K562 (cell line): Measurements from ENCODE around the gene CD248. TPM values are rescaled to one million over a fixed set of nuclear protein-coding genes. Genes with fewer than 3 reads are reported as not detected.
A peak's percentile ranks its signal among the peaks of the same experiment; 100 is the strongest.

Experiments used
- DPF2 ChIP-seq: fragments of 450-650 bp; IDR thresholded peaks from 2 replicates; pipeline ENCODE4 v1.6.1; 2016
- HDAC1 ChIP-seq, 2 experiments: fragments of 450-650 bp; IDR thresholded peaks; 2 replicates each; pipeline ENCODE4 v1.6.1; 2016 to 2017; ENCODE audit warnings: inconsistent platforms in 1 of 2, mild to moderate bottlenecking in 1 of 2, moderate library complexity in 1 of 2
- KDM1A ChIP-seq, 2 experiments: fragments of 450-650 bp; IDR thresholded peaks; 2 replicates each; pipeline ENCODE4 v1.6.1; 2016; ENCODE audit warnings: mild to moderate bottlenecking in 2 of 2
- LEF1 ChIP-seq: fragments of 450-650 bp; IDR thresholded peaks from 2 replicates; pipeline ENCODE4 v1.6.1; 2016; ENCODE audit warnings: mild to moderate bottlenecking
- MCM7 ChIP-seq, 2 experiments: fragments of 450-650 bp; IDR thresholded peaks; 2 replicates each; pipeline ENCODE4 v1.6.1; 2016 to 2018
- NFYB ChIP-seq: IDR thresholded peaks from 2 replicates; pipeline ENCODE4 v1.6.1; 2011; ENCODE audit warnings: mild to moderate bottlenecking, moderate library complexity; ENCODE audit not compliant: insufficient read length; ENCODE audit errors: extremely low read depth
- NR2C1 ChIP-seq, 2 experiments: fragments of 450-650 bp; IDR thresholded peaks; 2 replicates each; pipeline ENCODE4 v1.6.1; 2017; ENCODE audit warnings: mild to moderate bottlenecking in 2 of 2, antibody characterized with exemption in 1 of 2, inconsistent platforms in 1 of 2, missing compliant biosample characterization in 1 of 2, missing genetic modification characterization in 1 of 2
- RCOR1 ChIP-seq, 2 experiments: IDR thresholded peaks; 2 replicates each; pipeline ENCODE4 v1.6.1; 2012; ENCODE audit warnings: low read depth in 2 of 2, low read length in 2 of 2, borderline replicate concordance in 1 of 2, improper control_type of control experiment in 1 of 2
- SIRT6 ChIP-seq: IDR thresholded peaks from one replicate; pipeline ENCODE4 v1.6.1; 2012; ENCODE audit warnings: low read depth, mild to moderate bottlenecking, control low read depth, inconsistent platforms, low read length, moderate library complexity
- THRA ChIP-seq: fragments of 450-650 bp; IDR thresholded peaks from 2 replicates; pipeline ENCODE4 v1.6.1; 2017; ENCODE audit warnings: mild to moderate bottlenecking, moderate library complexity
- YY1 ChIP-seq, 3 experiments: IDR thresholded peaks; 2 replicates each; pipeline ENCODE4 v1.6.1; 2011; ENCODE audit warnings: low read length in 2 of 3, mild to moderate bottlenecking in 2 of 3, moderate library complexity in 2 of 3, borderline replicate concordance in 1 of 3, control low read depth in 1 of 3, low read depth in 1 of 3; ENCODE audit not compliant: insufficient read depth in 3 of 3, insufficient replicate concordance in 2 of 3, control insufficient read depth in 1 of 3, insufficient read length in 1 of 3; ENCODE audit errors: extremely low read depth in 1 of 3
- ZBTB34 ChIP-seq: fragments of 250-450 bp; sonication (Bioruptor Pico); IDR thresholded peaks from 2 replicates; pipeline ENCODE4 v1.8.0; 2021; ENCODE audit warnings: mild to moderate bottlenecking, moderate library complexity
- ZNF197 ChIP-seq: fragments of 200-800 bp; sonication (Bioruptor generic); IDR thresholded peaks from 2 replicates; pipeline ENCODE4 v1.6.1; 2016; ENCODE audit warnings: low read depth, missing genetic modification characterization, missing compliant biosample characterization
- ZNF431 ChIP-seq: sonication (generic); formaldehyde crosslinking; IDR thresholded peaks from 2 replicates; pipeline ENCODE4 v1.8.0; 2022; ENCODE audit warnings: mild to moderate bottlenecking, missing genetic modification reagents
- polyA plus RNA-seq, 8 experiments: library from polyadenylated mRNA; depleted of rRNA in 4 of 8; stranded (reverse) in 5 of 8; unstranded in 3 of 8; fragments of >200 nt; fragmentation: Nextera tagmentation in 2 of 8; fragmentation: Illumina TruSeq in 1 of 8; extraction: Ambion mirVana in 2 of 8; extraction: Trizol in 1 of 8; gene quantifications; 2 replicates each; pipeline versions ENCODE4 v1.2.1 to v1.2.3, GENCODE V29; 2011 to 2014; ENCODE audit warnings: inconsistent platforms in 1 of 8, missing spikeins in 1 of 8
- total RNA-seq, 7 experiments: library from RNA; depleted of rRNA in 6 of 7; stranded (reverse); fragments of >200 nt in 6 of 7; fragmentation: Illumina TruSeq in 2 of 7; extraction: Trizol in 2 of 7; gene quantifications; 2 replicates each; pipeline versions ENCODE4 v1.2.1 to v1.2.3, GENCODE V29; 2011 to 2021; ENCODE audit warnings: low replicate concordance in 1 of 7
- TF ChIP-seq, protein P1 (sequence below): fragments of 450-650 bp; IDR thresholded peaks from 2 replicates; pipeline ENCODE4 v1.6.1; 2016; ENCODE audit warnings: low read depth
- TF ChIP-seq, protein P2 (sequence below): fragments of 450-650 bp; formaldehyde crosslinking; IDR thresholded peaks from 2 replicates; pipeline ENCODE4 v1.4.0; 2022; ENCODE audit warnings: missing genetic modification characterization

The CD248 gene
- total and polyA plus RNA-seq, 9 of the 15 experiments (the other 6 are each of a cell fraction or from before 2014, with no cell fraction given): 0.09 TPM; not detected in 8

DNA sequence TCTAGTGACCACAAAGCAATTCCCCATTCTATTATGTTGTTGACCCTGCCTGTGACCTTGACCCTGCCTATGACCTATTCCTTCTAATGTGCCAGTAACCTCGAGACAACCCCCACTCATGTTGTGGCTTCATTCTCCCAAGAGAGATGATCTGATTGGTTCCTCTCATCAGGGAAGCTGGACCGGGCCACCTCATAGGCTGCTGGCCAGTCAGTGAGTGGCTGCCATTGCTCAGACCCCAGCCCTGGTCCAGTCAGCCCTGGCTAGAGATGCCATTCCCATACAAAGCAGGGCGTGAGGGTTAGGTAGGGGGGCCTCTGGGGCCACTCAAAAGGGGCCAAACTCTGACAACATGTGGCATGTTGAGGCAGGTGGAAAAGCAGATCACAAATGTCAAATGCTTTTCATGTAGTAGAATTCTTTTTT is 42.8 kb upstream of the CD248 start (continued):
- TF ChIP-seq, protein P1, sequence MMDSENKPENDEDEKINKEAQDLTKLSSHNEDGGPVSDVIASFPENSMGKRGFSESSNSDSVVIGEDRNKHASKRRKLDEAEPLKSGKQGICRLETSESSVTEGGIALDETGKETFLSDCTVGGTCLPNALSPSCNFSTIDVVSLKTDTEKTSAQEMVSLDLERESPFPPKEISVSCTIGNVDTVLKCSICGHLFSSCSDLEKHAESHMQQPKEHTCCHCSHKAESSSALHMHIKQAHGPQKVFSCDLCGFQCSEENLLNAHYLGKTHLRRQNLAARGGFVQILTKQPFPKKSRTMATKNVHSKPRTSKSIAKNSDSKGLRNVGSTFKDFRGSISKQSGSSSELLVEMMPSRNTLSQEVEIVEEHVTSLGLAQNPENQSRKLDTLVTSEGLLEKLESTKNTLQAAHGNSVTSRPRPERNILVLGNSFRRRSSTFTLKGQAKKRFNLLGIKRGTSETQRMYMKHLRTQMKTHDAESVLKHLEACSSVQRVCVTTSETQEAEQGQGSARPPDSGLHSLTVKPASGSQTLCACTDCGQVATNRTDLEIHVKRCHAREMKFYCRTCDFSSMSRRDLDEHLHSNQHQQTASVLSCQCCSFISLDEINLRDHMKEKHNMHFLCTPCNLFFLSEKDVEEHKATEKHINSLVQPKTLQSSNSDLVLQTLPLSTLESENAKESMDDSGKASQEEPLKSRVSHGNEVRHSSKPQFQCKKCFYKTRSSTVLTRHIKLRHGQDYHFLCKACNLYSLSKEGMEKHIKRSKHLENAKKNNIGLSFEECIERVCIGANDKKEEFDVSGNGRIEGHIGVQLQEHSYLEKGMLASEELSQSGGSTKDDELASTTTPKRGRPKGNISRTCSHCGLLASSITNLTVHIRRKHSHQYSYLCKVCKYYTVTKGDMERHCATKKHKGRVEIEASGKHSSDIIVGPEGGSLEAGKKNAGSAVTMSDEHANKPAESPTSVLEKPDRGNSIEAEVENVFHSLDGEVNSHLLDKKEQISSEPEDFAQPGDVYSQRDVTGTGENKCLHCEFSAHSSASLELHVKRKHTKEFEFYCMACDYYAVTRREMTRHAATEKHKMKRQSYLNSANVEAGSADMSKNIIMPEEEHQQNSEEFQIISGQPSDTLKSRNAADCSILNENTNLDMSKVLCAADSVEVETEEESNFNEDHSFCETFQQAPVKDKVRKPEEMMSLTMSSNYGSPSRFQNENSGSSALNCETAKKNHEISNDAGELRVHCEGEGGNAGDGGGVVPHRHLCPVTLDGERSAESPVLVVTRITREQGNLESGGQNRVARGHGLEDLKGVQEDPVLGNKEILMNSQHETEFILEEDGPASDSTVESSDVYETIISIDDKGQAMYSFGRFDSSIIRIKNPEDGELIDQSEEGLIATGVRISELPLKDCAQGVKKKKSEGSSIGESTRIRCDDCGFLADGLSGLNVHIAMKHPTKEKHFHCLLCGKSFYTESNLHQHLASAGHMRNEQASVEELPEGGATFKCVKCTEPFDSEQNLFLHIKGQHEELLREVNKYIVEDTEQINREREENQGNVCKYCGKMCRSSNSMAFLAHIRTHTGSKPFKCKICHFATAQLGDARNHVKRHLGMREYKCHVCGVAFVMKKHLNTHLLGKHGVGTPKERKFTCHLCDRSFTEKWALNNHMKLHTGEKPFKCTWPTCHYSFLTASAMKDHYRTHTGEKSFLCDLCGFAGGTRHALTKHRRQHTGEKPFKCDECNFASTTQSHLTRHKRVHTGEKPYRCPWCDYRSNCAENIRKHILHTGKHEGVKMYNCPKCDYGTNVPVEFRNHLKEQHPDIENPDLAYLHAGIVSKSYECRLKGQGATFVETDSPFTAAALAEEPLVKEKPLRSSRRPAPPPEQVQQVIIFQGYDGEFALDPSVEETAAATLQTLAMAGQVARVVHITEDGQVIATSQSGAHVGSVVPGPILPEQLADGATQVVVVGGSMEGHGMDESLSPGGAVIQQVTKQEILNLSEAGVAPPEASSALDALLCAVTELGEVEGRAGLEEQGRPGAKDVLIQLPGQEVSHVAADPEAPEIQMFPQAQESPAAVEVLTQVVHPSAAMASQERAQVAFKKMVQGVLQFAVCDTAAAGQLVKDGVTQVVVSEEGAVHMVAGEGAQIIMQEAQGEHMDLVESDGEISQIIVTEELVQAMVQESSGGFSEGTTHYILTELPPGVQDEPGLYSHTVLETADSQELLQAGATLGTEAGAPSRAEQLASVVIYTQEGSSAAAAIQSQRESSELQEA: no peak
- TF ChIP-seq RCOR1 (IDR thresholded peaks at IDR 0.05; ENCODE audit: borderline replicate concordance in 1 of 2, low read depth in 2 of 2, low read length in 2 of 2) (no peak), KDM1A (IDR thresholded peaks at IDR 0.05) (peak in 1 of 2 experiments; percentile 49; a peak in 2 of 4 replicates), NFYB (peak; percentile 52), DPF2 (0 out of 2 replicates have a peak, but pooled peaks have one; percentile 18), SIRT6 (no peak), THRA (no peak), ZNF197 (CRISPR knock-in tag) (no peak), HDAC1 (IDR thresholded peaks at IDR 0.05) (no peak), MCM7 (IDR thresholded peaks at IDR 0.05) (no peak), NR2C1 (IDR thresholded peaks at IDR 0.05) (peak; percentile 73), NR2C1 (tag; IDR thresholded peaks at IDR 0.05) (peak; percentile 85), ZBTB34 (CRISPR knock-in tag) (no peak), YY1 (IDR thresholded peaks at IDR 0.05; ENCODE audit: borderline replicate concordance in 1 of 3, control insufficient read depth in 1 of 3, extremely low read depth in 1 of 3, insufficient read depth in 3 of 3, insufficient read length in 1 of 3, insufficient replicate concordance in 2 of 3, low read depth in 1 of 3, low read length in 2 of 3) (peak in 1 of 3 experiments; percentile 30), ZNF431 (CRISPR knock-in tag) (no peak), LEF1 (no peak)
- TF ChIP-seq, protein P2, sequence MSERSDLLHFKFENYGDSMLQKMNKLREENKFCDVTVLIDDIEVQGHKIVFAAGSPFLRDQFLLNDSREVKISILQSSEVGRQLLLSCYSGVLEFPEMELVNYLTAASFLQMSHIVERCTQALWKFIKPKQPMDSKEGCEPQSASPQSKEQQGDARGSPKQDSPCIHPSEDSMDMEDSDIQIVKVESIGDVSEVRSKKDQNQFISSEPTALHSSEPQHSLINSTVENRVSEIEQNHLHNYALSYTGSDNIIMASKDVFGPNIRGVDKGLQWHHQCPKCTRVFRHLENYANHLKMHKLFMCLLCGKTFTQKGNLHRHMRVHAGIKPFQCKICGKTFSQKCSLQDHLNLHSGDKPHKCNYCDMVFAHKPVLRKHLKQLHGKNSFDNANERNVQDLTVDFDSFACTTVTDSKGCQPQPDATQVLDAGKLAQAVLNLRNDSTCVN: no peak
